GM23248 (cell line): ENCODE measurements around the gene TOMM6.

Experiments
- EZH2 ChIP-seq: fragments of 200-600 bp; sonication (generic); IDR thresholded peaks from 2 replicates; pipeline ENCODE4 v1.6.1; 2018; ENCODE audit warnings: antibody characterized with exemption, mild to moderate bottlenecking; ENCODE audit not compliant: insufficient read depth, poor library complexity, severe bottlenecking
- EZH2phosphoT487 ChIP-seq: fragments of 200-600 bp; sonication (generic); IDR thresholded peaks from 2 replicates; pipeline ENCODE4 v1.6.1; 2018; ENCODE audit warnings: antibody characterized with exemption, moderate library complexity, mild to moderate bottlenecking, low read depth; ENCODE audit not compliant: insufficient read depth

- no peak for TF ChIP-seq EZH2
- TF ChIP-seq EZH2phosphoT487: no peak
These were observed 2.6 kb downstream of the TOMM6 start for GRCh38 chr6:41790045-41790444.
